ENCODE data around the gene NEUROG3.

- TF ChIP-seq CTCF (IDR thresholded peaks at IDR 0.05) (no peak), POLR2A (IDR thresholded peaks at IDR 0.05) (no peak), POLR2AphosphoS5 (IDR thresholded peaks at IDR 0.05) (no peak)
Measured at GRCh38 chr10:69538461-69538860, 34.8 kb downstream of the NEUROG3 start.
